ENCODE data around the gene PIM1.
A peak's percentile ranks its signal among the peaks of the same experiment; 100 is the strongest.

PIM1 gene

GRCh38 chr6:37138856-37139229 lies 31.1 kb upstream of the PIM1 start:
- no peak for DNase-seq

- DNase-seq = no peak
Observed at GRCh38 chr6:37139230-37139962, 30.6 kb upstream of the PIM1 start.

GRCh38 chr6:37140145-37140544 lies 29.8 kb upstream of the PIM1 start:
- DNase-seq = no peak

GRCh38 chr6:37141281-37142049 lies 28.5 kb upstream of the PIM1 start:
- peak; percentile 60 for DNase-seq

GRCh38 chr6:37142050-37142614 lies 27.8 kb upstream of the PIM1 start:
- DNase-seq = no peak

GRCh38 chr6:37143585-37143984 lies 26.4 kb upstream of the PIM1 start:
- no peak for DNase-seq

- no peak for DNase-seq
Observed at GRCh38 chr6:37145443-37145842, 24.5 kb upstream of the PIM1 start.

- DNase-seq = no peak
Observed at GRCh38 chr6:37146735-37147157, 23.2 kb upstream of the PIM1 start.

- DNase-seq = no peak
Observed at GRCh38 chr6:37149745-37150144, 20.2 kb upstream of the PIM1 start.

- no peak for DNase-seq
Observed at GRCh38 chr6:37150314-37150713, 19.6 kb upstream of the PIM1 start.

- no peak for DNase-seq
Observed at GRCh38 chr6:37155394-37156312, 14.3 kb upstream of the PIM1 start.

GRCh38 chr6:37158508-37158907 lies 11.4 kb upstream of the PIM1 start:
- DNase-seq = no peak

- DNase-seq = no peak
Observed at GRCh38 chr6:37160922-37161778, 8.8 kb upstream of the PIM1 start.

- DNase-seq = no peak
Observed at GRCh38 chr6:37162740-37163139, 7.2 kb upstream of the PIM1 start.

GRCh38 chr6:37168163-37168758 lies 1.7 kb upstream of the PIM1 start:
- DNase-seq = no peak

GRCh38 chr6:37168811-37169495 lies 999 bp upstream of the PIM1 start:
- DNase-seq = peak; percentile 73

GRCh38 chr6:37170273-37171200 lies 585 bp downstream of the PIM1 start:
- peak; percentile 29 for DNase-seq

GRCh38 chr6:37171201-37171969 lies 1.4 kb downstream of the PIM1 start:
- peak; percentile 52 for DNase-seq
